Caco-2 (cell line): ENCODE results near the gene FOXP4. TPM values are rescaled to one million over a fixed set of nuclear protein-coding genes. Genes with fewer than 3 reads are reported as not detected.

Source experiments
- BruUV-seq: library from RNA; stranded (reverse); fragments of 400-500 nt; replicated peaks from 2 replicates; lab custom pipeline; 2021; lab: Mats Ljungman, UMichigan
- CTCF ChIA-PET: fragments of 300-600 bp; sonication (Branson Sonifier 250); formaldehyde crosslinking; loops from one replicate; lab custom pipeline; 2022; ENCODE audit warnings: antibody characterized with exemption; lab: Charles Lee
- POLR2A ChIA-PET: fragments of 300-600 bp; sonication (Branson Sonifier 250); formaldehyde crosslinking; loops from one replicate; lab custom pipeline; 2022; ENCODE audit warnings: antibody characterized with exemption; lab: Charles Lee
- DNase-seq, 2 experiments: peaks; one replicate each; pipeline versions ENCODE4 v3.0.0 to v3.0.0-alpha.2; 2020 to 2022
- H3K27me3 ChIP-seq: replicated peaks from 2 replicates; pipeline ENCODE4 v1.6.0; 2011; ENCODE audit warnings: low read length; ENCODE audit not compliant: control insufficient read depth, insufficient read depth
- H3K36me3 ChIP-seq: 2 replicates; pipeline ENCODE4 v1.5.1; 2011; ENCODE audit warnings: low read length; ENCODE audit not compliant: control insufficient read depth, insufficient read depth
- H3K4me1 ChIP-seq: fragments of 250-450 bp; sonication (Bioruptor Pico); 2 replicates; pipeline ENCODE4 v1.5.1; 2020; ENCODE audit warnings: mild to moderate bottlenecking
- H3K4me3 ChIP-seq: 2 replicates; pipeline ENCODE4 v1.5.1; 2011; ENCODE audit warnings: low read depth, mild to moderate bottlenecking, control low read depth, low read length
- H3K9me3 ChIP-seq: fragments of 250-450 bp; sonication (Bioruptor Pico); 2 replicates; pipeline ENCODE4 v1.5.1; 2020; ENCODE audit warnings: mild to moderate bottlenecking, moderate library complexity
- H3K27ac Mint-ChIP-seq: one replicate; pipeline ENCODE4 v1.8.0; 2022; ENCODE audit warnings: mixed read lengths; ENCODE audit not compliant: unreplicated experiment
- H3K27me3 Mint-ChIP-seq: one replicate; pipeline ENCODE4 v1.8.0; 2022; ENCODE audit warnings: mixed read lengths; ENCODE audit not compliant: insufficient read depth, unreplicated experiment
- H3K36me3 Mint-ChIP-seq: one replicate; pipeline ENCODE4 v1.8.0; 2022; ENCODE audit warnings: mild to moderate bottlenecking, mixed read lengths; ENCODE audit not compliant: insufficient read depth, unreplicated experiment
- H3K4me1 Mint-ChIP-seq: one replicate; pipeline ENCODE4 v1.8.0; 2022; ENCODE audit warnings: low read depth, mixed read lengths; ENCODE audit not compliant: unreplicated experiment
- H3K4me3 Mint-ChIP-seq: one replicate; pipeline ENCODE4 v1.8.0; 2022; ENCODE audit warnings: mild to moderate bottlenecking, moderate library complexity, mixed read lengths; ENCODE audit not compliant: unreplicated experiment
- H3K9me3 Mint-ChIP-seq: one replicate; pipeline ENCODE4 v1.8.0; 2022; ENCODE audit warnings: mixed read lengths; ENCODE audit not compliant: unreplicated experiment
- intact Hi-C: fragments of 100-400 bp; cut with micrococcal nuclease; formaldehyde crosslinking; loops from one replicate; pipeline ENCODE4 v1.10.0; 2022; ENCODE audit not compliant: unreplicated experiment
- total RNA-seq: library from RNA; stranded (reverse); gene quantifications from 2 replicates; pipeline ENCODE4 v1.2.3, GENCODE V29; 2022
- TF ChIP-seq, protein P1 (sequence below), 2 experiments: fragments of 200-600 bp in 1 of 2; IDR thresholded peaks; 1 replicate in 1 of 2; 2 replicates in 1 of 2; pipeline versions ENCODE4 v1.5.1 to v1.8.0; 2011 to 2022; ENCODE audit warnings: antibody characterized with exemption in 1 of 2, control low read depth in 1 of 2, inconsistent platforms in 1 of 2, low read depth in 1 of 2, low read length in 1 of 2, mild to moderate bottlenecking in 1 of 2, moderate library complexity in 1 of 2; ENCODE audit not compliant: insufficient read depth in 1 of 2, severe bottlenecking in 1 of 2, unreplicated experiment in 1 of 2

FOXP4 gene
- total RNA-seq, 1 experiment from 2014 or later = 117 TPM

DNA sequence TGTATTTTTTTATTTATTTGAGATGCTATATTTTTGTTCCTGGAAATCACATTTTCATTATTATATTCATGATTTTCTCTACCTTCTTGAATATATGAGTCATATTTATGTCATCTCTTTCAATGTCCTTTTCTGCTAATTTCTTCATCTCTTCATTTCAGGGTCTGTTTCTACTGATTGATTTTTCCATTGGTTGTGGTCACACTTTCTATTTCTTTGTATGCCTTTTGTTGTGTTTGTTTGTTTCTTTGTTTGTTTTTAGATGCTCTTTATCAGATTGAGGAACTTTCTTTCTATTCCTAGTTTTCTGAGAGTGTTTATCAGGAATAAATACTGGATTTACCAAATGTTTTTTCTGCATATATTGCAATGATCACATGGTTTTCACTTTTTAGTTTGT, 75.2 kb downstream of the FOXP4 start:
- H3K9me3 Mint-ChIP-seq = peaks cover 10% of the 10 kb centered on the region
- H3K27ac Mint-ChIP-seq = peak overlapping the region; percentile 37
- peaks cover 25% of the 10 kb centered on the region for H3K4me1 Mint-ChIP-seq
- H3K27me3 ChIP-seq = no peaks in the 10 kb centered on the region
- H3K9me3 ChIP-seq = peaks cover 13% of the 10 kb centered on the region
- no peak for DNase-seq
- H3K4me1 ChIP-seq = peaks cover 17% of the 10 kb centered on the region
- no peaks in the 10 kb centered on the region for H3K27me3 Mint-ChIP-seq
- TF ChIP-seq, protein P1, sequence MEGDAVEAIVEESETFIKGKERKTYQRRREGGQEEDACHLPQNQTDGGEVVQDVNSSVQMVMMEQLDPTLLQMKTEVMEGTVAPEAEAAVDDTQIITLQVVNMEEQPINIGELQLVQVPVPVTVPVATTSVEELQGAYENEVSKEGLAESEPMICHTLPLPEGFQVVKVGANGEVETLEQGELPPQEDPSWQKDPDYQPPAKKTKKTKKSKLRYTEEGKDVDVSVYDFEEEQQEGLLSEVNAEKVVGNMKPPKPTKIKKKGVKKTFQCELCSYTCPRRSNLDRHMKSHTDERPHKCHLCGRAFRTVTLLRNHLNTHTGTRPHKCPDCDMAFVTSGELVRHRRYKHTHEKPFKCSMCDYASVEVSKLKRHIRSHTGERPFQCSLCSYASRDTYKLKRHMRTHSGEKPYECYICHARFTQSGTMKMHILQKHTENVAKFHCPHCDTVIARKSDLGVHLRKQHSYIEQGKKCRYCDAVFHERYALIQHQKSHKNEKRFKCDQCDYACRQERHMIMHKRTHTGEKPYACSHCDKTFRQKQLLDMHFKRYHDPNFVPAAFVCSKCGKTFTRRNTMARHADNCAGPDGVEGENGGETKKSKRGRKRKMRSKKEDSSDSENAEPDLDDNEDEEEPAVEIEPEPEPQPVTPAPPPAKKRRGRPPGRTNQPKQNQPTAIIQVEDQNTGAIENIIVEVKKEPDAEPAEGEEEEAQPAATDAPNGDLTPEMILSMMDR (IDR thresholded peaks at IDR 0.05; ENCODE audit: insufficient read depth in 1 of 2, low read depth in 1 of 2, low read length in 1 of 2, severe bottlenecking in 1 of 2, unreplicated experiment in 1 of 2) = no peak
- H3K4me3 ChIP-seq = no peak overlapping the region
- H3K4me3 Mint-ChIP-seq = no peak overlapping the region
- ChIA-PET CTCF (no interaction called here), POLR2A (no interaction called here)
- H3K36me3 Mint-ChIP-seq = no peaks in the 10 kb centered on the region
- H3K36me3 ChIP-seq = no peaks in the 10 kb centered on the region
- no TSS peak for BruUV-seq
- intact Hi-C loops = no loop called here

DNA sequence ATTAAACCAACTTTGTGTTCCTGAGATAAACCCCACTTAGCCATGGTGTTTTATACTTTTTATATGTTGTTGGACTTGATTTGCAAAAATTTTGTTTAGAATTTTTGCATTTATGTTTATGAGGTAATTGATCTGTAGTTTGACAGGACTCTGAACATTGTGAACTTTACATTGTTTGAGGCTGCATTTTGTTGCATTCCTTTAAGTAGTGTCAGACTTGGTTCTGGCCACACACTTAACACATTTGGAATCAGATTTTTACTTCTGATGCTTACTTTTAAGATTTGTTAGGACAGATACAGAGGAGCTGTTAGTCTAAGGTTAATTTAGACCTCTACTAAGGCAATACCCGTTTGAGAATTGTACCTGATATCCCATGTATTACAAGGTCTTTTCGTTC, 75.6 kb downstream of the FOXP4 start:
- H3K27me3 Mint-ChIP-seq = no peaks in the 10 kb centered on the region
- peaks cover 10% of the 10 kb centered on the region for H3K9me3 Mint-ChIP-seq
- Histone ChIP-seq H3K27me3 (no peaks in the 10 kb centered on the region), H3K4me3 (no peak overlapping the region), H3K9me3 (peaks cover 13% of the 10 kb centered on the region), H3K4me1 (peaks cover 17% of the 10 kb centered on the region), H3K36me3 (no peaks in the 10 kb centered on the region)
- ChIA-PET CTCF (interaction anchor here (1.0 kb wide), 1 partner anchor 19 kb away, joined by 6 read pairs; no protein-coding TSS in a partner anchor), POLR2A (no interaction called here)
- H3K4me3 Mint-ChIP-seq = no peak overlapping the region
- BruUV-seq = no TSS peak
- TF ChIP-seq, protein P1 (IDR thresholded peaks at IDR 0.05; ENCODE audit: insufficient read depth in 1 of 2, low read depth in 1 of 2, low read length in 1 of 2, severe bottlenecking in 1 of 2, unreplicated experiment in 1 of 2) = no peak
- peak overlapping the region; percentile 37 for H3K27ac Mint-ChIP-seq
- no peak for DNase-seq
- H3K36me3 Mint-ChIP-seq = no peaks in the 10 kb centered on the region
- intact Hi-C loops = no loop called here
- H3K4me1 Mint-ChIP-seq = peaks cover 25% of the 10 kb centered on the region

DNA sequence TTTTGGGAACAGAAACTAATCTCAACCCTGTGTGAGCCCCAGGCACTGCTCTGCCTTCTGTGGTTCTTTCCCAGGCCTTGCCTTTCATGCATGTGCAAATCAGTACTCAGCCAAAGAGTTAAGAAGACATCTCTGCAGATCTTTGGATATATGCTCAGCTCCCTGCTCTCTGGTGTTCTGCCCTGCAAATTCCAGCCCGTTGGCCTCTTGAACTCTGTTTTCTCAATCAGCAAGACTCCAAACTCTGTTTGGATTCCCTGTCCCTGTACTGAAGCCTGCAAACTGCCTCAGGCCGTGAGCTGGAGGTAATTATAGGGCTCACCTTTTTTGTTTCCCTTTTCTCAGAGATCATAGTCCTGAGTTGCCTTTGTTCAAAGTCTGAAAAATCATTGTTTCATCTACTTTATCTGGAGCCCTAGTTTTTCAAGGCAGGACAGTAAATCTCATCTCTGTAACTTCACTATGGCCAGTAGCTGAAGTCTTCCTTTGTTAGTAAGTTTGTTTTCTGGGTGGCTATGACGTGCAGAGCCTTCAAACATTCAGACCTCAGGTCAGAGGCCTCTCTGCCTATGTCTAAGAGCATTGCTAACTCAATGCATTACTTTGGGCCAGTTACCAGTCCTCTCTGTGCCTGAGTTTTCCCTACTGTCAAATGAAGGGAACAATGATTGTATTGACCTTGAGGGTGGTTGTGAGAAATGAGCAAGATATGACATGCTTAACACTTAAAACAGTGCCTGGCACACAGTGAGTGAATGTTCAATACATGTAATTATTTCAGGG, 76.2 kb downstream of the FOXP4 start:
- Histone ChIP-seq H3K9me3 (peaks cover 13% of the 10 kb centered on the region), H3K4me1 (peaks cover 17% of the 10 kb centered on the region), H3K36me3 (no peaks in the 10 kb centered on the region), H3K27me3 (no peaks in the 10 kb centered on the region), H3K4me3 (no peak overlapping the region)
- Mint-ChIP-seq H3K4me3 (no peak overlapping the region), H3K36me3 (no peaks in the 10 kb centered on the region), H3K27me3 (no peaks in the 10 kb centered on the region), H3K27ac (peak overlapping the region; percentile 37), H3K9me3 (peaks cover 10% of the 10 kb centered on the region), H3K4me1 (peaks cover 25% of the 10 kb centered on the region)
- peak; percentile 65 to 77 for DNase-seq
- BruUV-seq = no TSS peak
- CTCF ChIA-PET = interaction anchor here (0.6 to 1.0 kb wide), 2 partner anchors 20 to 78 kb away, joined by 4 to 6 read pairs; no protein-coding TSS in a partner anchor
- POLR2A ChIA-PET = interaction anchor here (0.6 kb wide), 1 partner anchor 241 kb away, joined by 3 read pairs; no protein-coding TSS in a partner anchor
- intact Hi-C loops = no loop called here
- TF ChIP-seq, protein P1 (IDR thresholded peaks at IDR 0.05; ENCODE audit: insufficient read depth in 1 of 2, low read depth in 1 of 2, low read length in 1 of 2, severe bottlenecking in 1 of 2, unreplicated experiment in 1 of 2) = no peak
